HepG2 (cell line): Measurements from ENCODE around the gene SERTAD2. TPM values are rescaled to one million over a fixed set of nuclear protein-coding genes. Genes with fewer than 3 reads are reported as not detected.

ENCODE experiments used
- ATF7 ChIP-seq, 2 experiments: fragments of 450-650 bp in 1 of 2; sonication (generic) in 1 of 2; formaldehyde crosslinking in 1 of 2; IDR thresholded peaks; 2 replicates each; pipeline versions ENCODE4 v1.4.0 to v1.6.1; 2016 to 2020; ENCODE audit warnings: antibody characterized with exemption in 1 of 2, mild to moderate bottlenecking in 1 of 2, missing genetic modification reagents in 1 of 2
- CTCF ChIP-seq: sonication (generic); formaldehyde crosslinking; IDR thresholded peaks from 2 replicates; pipeline ENCODE4 v1.5.0; 2020; ENCODE audit warnings: mild to moderate bottlenecking, missing genetic modification reagents, moderate library complexity
- ELF4 ChIP-seq: sonication (generic); formaldehyde crosslinking; IDR thresholded peaks from 2 replicates; pipeline ENCODE4 v1.5.0; 2020; ENCODE audit warnings: missing genetic modification reagents, mild to moderate bottlenecking, moderate library complexity, borderline replicate concordance
- GZF1 ChIP-seq: sonication (generic); formaldehyde crosslinking; IDR thresholded peaks from 2 replicates; pipeline ENCODE4 v1.5.1; 2020; ENCODE audit warnings: mild to moderate bottlenecking, missing genetic modification reagents
- MAFF ChIP-seq: IDR thresholded peaks from 2 replicates; pipeline ENCODE4 v1.6.1; 2011; ENCODE audit warnings: low read depth, low read length, improper control_type of control experiment
- MAFK ChIP-seq, 2 experiments: IDR thresholded peaks in 1 of 2; conservative IDR thresholded peaks in 1 of 2; 2 replicates each; pipeline ENCODE4 v1.6.1; 2011; ENCODE audit warnings: improper control_type of control experiment in 2 of 2, low read length in 2 of 2
- NAIF1 ChIP-seq: sonication (generic); formaldehyde crosslinking; IDR thresholded peaks from 2 replicates; pipeline ENCODE4 v1.5.0; 2020; ENCODE audit warnings: mild to moderate bottlenecking, missing genetic modification reagents, borderline replicate concordance
- POLR2A ChIP-seq, 2 experiments: IDR thresholded peaks; 2 replicates each; pipeline ENCODE4 v1.6.1; 2011; ENCODE audit warnings: low read depth in 2 of 2, low read length in 2 of 2, mild to moderate bottlenecking in 1 of 2, moderate library complexity in 1 of 2; ENCODE audit not compliant: insufficient read depth in 1 of 2
- RFXANK ChIP-seq: IDR thresholded peaks from 2 replicates; pipeline ENCODE4 v1.6.1; 2016
- SAP130 ChIP-seq: IDR thresholded peaks from 2 replicates; pipeline ENCODE4 v1.6.1; 2016; ENCODE audit warnings: low read depth
- SMC3 ChIP-seq: IDR thresholded peaks from 2 replicates; pipeline ENCODE4 v1.6.1; 2011; ENCODE audit warnings: low read length, improper control_type of control experiment
- THYN1 ChIP-seq: sonication (generic); formaldehyde crosslinking; IDR thresholded peaks from 2 replicates; pipeline ENCODE4 v1.8.1; 2023; ENCODE audit warnings: low read depth, mild to moderate bottlenecking, moderate library complexity, missing genetic modification reagents, borderline replicate concordance
- ZBTB3 ChIP-seq: sonication (generic); formaldehyde crosslinking; IDR thresholded peaks from 2 replicates; pipeline ENCODE4 v1.4.0; 2020; ENCODE audit warnings: low read depth, mild to moderate bottlenecking, moderate library complexity, missing genetic modification reagents, borderline replicate concordance
- polyA plus RNA-seq, 8 experiments: library from polyadenylated mRNA; depleted of rRNA in 3 of 8; stranded (reverse) in 7 of 8; unstranded in 1 of 8; fragments of >200 nt; fragmentation: Illumina TruSeq in 4 of 8; extraction: Trizol in 4 of 8; gene quantifications; 2 replicates each; pipeline versions ENCODE4 v1.2.1 to v1.2.3, GENCODE V29; 2011 to 2016; ENCODE audit warnings: low read depth in 4 of 8, missing spikeins in 1 of 8, mixed read lengths in 1 of 8; ENCODE audit not compliant: insufficient read depth in 1 of 8
- total RNA-seq, 5 experiments: library from RNA; depleted of rRNA; stranded (reverse); fragments of >200 nt; fragmentation: Illumina TruSeq; extraction: Trizol; gene quantifications; 2 replicates each; pipeline ENCODE4 v1.2.3, GENCODE V29; 2016; ENCODE audit warnings: low read depth in 1 of 5
- TF ChIP-seq, protein P1 (sequence below): sonication (generic); formaldehyde crosslinking; IDR thresholded peaks from 2 replicates; pipeline ENCODE4 v1.8.1; 2023; ENCODE audit warnings: mild to moderate bottlenecking, missing genetic modification reagents

SERTAD2 gene
- total and polyA plus RNA-seq, 2 of the 13 experiments (the other 11 are each of a cell fraction or from before 2014, with no cell fraction given) = 6.7 to 22.6 TPM

DNA sequence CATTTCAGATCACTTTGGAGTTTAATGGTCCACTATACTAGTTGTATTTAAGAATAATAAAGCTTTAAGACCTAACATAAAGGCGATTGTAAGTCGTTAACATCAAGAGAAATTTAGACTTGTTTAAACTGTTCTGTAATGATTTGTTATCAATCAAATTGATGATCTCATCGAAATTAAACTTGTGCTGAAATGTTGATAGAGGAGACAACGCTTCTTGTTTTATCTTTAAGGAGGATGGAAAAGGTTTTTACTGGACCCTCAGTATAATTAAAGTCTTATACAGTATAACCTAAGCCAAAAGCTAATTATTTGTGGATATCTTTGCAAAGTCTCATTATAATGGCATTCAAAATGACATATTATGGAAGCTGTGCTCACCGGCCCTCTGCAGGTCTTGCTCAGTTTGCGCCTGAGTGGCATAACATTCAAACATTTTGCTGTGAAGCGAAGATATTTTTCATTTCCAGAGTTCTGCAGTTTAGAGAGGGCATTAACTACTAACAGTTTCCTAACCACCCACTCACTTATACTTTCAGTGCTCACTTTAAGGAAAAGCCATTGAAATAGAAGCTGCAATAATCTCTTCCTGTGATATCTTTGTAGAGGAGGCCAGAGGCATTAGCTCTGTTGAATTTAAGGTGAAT, 1.4 kb upstream of the SERTAD2 start (continued):
- no peak for TF ChIP-seq ZBTB3 (CRISPR knock-in tag)
- peak in 1 of 2 experiments; percentile 19; a peak in 1 of 4 replicates for TF ChIP-seq POLR2A (IDR thresholded peaks at IDR 0.05; ENCODE audit: insufficient read depth in 1 of 2, low read depth in 2 of 2, low read length in 2 of 2)
- TF ChIP-seq, protein P1, sequence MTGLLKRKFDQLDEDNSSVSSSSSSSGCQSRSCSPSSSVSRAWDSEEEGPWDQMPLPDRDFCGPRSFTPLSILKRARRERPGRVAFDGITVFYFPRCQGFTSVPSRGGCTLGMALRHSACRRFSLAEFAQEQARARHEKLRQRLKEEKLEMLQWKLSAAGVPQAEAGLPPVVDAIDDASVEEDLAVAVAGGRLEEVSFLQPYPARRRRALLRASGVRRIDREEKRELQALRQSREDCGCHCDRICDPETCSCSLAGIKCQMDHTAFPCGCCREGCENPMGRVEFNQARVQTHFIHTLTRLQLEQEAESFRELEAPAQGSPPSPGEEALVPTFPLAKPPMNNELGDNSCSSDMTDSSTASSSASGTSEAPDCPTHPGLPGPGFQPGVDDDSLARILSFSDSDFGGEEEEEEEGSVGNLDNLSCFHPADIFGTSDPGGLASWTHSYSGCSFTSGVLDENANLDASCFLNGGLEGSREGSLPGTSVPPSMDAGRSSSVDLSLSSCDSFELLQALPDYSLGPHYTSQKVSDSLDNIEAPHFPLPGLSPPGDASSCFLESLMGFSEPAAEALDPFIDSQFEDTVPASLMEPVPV (CRISPR knock-in tag) = no peak
- TF ChIP-seq MAFK (conservative IDR thresholded peaks at IDR 0.05 in 1 of 2, IDR thresholded peaks at IDR 0.05 in 1 of 2; ENCODE audit: low read length in 2 of 2) = peak; percentile 89 to 92
- 0 out of 2 replicates have a peak, but pooled peaks have one; percentile 56 for TF ChIP-seq ELF4
- TF ChIP-seq RFXANK = no peak
- TF ChIP-seq CTCF = 0 out of 2 replicates have a peak, but pooled peaks have one; percentile 16
- peak; percentile 70 for TF ChIP-seq ATF7 (IDR thresholded peaks at IDR 0.05)
- TF ChIP-seq ATF7 (CRISPR knock-in tag; IDR thresholded peaks at IDR 0.05) = no peak
- TF ChIP-seq GZF1 (CRISPR knock-in tag) = 0 out of 2 replicates have a peak, but pooled peaks have one; percentile 52
- TF ChIP-seq NAIF1 (CRISPR knock-in tag) = 0 out of 2 replicates have a peak, but pooled peaks have one; percentile 11
- TF ChIP-seq MAFF = peak; percentile 83; the same call in 1 of the 2 replicates
- peak; percentile 41; the same call in 1 of the 2 replicates for TF ChIP-seq SMC3
- 0 out of 2 replicates have a peak, but pooled peaks have one; percentile 23 for TF ChIP-seq THYN1
- peak; percentile 46; the same call in 1 of the 2 replicates for TF ChIP-seq SAP130 (CRISPR knock-in tag)
